OCI-LY7 (cell line): ENCODE data around the gene PRKN. TPM values are rescaled to one million over a fixed set of nuclear protein-coding genes. Genes with fewer than 3 reads are reported as not detected.

Source experiments
- BruUV-seq: library from RNA; stranded (reverse); fragments of 400-500 nt; replicated peaks from 2 replicates; lab custom pipeline; 2021; lab: Mats Ljungman, UMichigan
- CTCF ChIA-PET: fragments of 300-600 bp; sonication (Branson Sonifier 250); formaldehyde crosslinking; loops from one replicate; lab custom pipeline; 2022; ENCODE audit warnings: antibody characterized with exemption; ENCODE audit not compliant: unreplicated experiment; lab: Charles Lee
- POLR2A ChIA-PET: fragments of 300-600 bp; sonication (Branson Sonifier 250); formaldehyde crosslinking; loops from one replicate; lab custom pipeline; 2022; ENCODE audit warnings: antibody characterized with exemption; lab: Charles Lee
- DNase-seq: peaks from one replicate; pipeline ENCODE4 v3.0.0-alpha.2; 2015; ENCODE audit warnings: low spot score
- H2AFZ ChIP-seq: fragments of 200-600 bp; sonication (generic), shearing (Covaris generic); 2 replicates; pipeline ENCODE4 v1.6.1; 2014; ENCODE audit warnings: mild to moderate bottlenecking, antibody characterized with exemption, low read length, moderate library complexity
- H3K27ac ChIP-seq: fragments of 200-600 bp; sonication (generic); 2 replicates; pipeline ENCODE4 v1.5.1; 2014; ENCODE audit warnings: mixed run types, low read depth, mild to moderate bottlenecking, moderate library complexity, low read length, inconsistent platforms; ENCODE audit not compliant: poor library complexity, severe bottlenecking
- H3K36me3 ChIP-seq: fragments of 200-600 bp; sonication (generic); 2 replicates; pipeline ENCODE4 v1.6.1; 2014; ENCODE audit warnings: mild to moderate bottlenecking, antibody characterized with exemption, low read length, moderate library complexity, mixed read lengths; ENCODE audit not compliant: insufficient read depth
- H3K4me1 ChIP-seq: fragments of 200-600 bp; sonication (generic); 2 replicates; pipeline ENCODE4 v1.5.1; 2014; ENCODE audit warnings: mild to moderate bottlenecking, low read length; ENCODE audit not compliant: insufficient read depth, poor library complexity, severe bottlenecking
- H3K4me2 ChIP-seq: fragments of 200-600 bp; sonication (generic); 2 replicates; pipeline ENCODE4 v1.6.1; 2014; ENCODE audit warnings: mild to moderate bottlenecking, low read length
- H3K4me3 ChIP-seq: fragments of 200-600 bp; sonication (generic); 2 replicates; pipeline ENCODE4 v1.5.1; 2014; ENCODE audit warnings: mild to moderate bottlenecking, low read depth, low read length; ENCODE audit not compliant: poor library complexity, severe bottlenecking
- H3K79me2 ChIP-seq: fragments of 200-600 bp; sonication (generic); 2 replicates; pipeline ENCODE4 v1.6.1; 2016; ENCODE audit warnings: low read depth, mild to moderate bottlenecking, low read length, moderate library complexity, mixed read lengths; ENCODE audit not compliant: insufficient read depth
- H3K9me2 ChIP-seq: fragments of 200-600 bp; sonication (generic); 2 replicates; pipeline ENCODE4 v1.6.1; 2016; ENCODE audit warnings: mild to moderate bottlenecking, low read length, mixed read lengths; ENCODE audit not compliant: insufficient read depth
- H3K9me3 ChIP-seq: fragments of 200-600 bp; sonication (generic); 2 replicates; pipeline ENCODE4 v1.6.1; 2014; ENCODE audit warnings: mild to moderate bottlenecking, mixed run types, low read length, mixed read lengths
- H4K20me1 ChIP-seq: fragments of 200-600 bp; sonication (generic); 2 replicates; pipeline ENCODE4 v1.6.1; 2014; ENCODE audit warnings: mild to moderate bottlenecking, antibody characterized with exemption, low read length, moderate library complexity, mixed read lengths; ENCODE audit not compliant: insufficient read depth
- EZH2phosphoT487 ChIP-seq: fragments of 200-600 bp; sonication (generic); IDR thresholded peaks from 2 replicates; pipeline ENCODE4 v1.6.1; 2018; ENCODE audit warnings: low read depth, borderline replicate concordance, mild to moderate bottlenecking, mixed run types, antibody characterized with exemption, low read length, moderate library complexity, mixed read lengths
- intact Hi-C: fragments of 100-400 bp; cut with micrococcal nuclease; formaldehyde crosslinking; loops from one replicate; pipeline ENCODE4 v1.10.0; 2022; ENCODE audit not compliant: unreplicated experiment
- total RNA-seq, 2 experiments: library from RNA; depleted of rRNA in 1 of 2; stranded (reverse); fragments of >200 nt in 1 of 2; shearing (Covaris generic) in 1 of 2; gene quantifications; 2 replicates each; pipeline ENCODE4 v1.2.3, GENCODE V29; 2014 to 2022
- TF ChIP-seq, protein P1 (sequence below): fragments of 200-600 bp; sonication (generic); conservative IDR thresholded peaks from 2 replicates; pipeline ENCODE4 v1.5.1; 2014; ENCODE audit warnings: mild to moderate bottlenecking, antibody characterized with exemption, low read length, moderate library complexity, mixed read lengths

PRKN gene
- total RNA-seq, 2 experiments from 2014 or later: 1.3 to 2.0 TPM

DNA sequence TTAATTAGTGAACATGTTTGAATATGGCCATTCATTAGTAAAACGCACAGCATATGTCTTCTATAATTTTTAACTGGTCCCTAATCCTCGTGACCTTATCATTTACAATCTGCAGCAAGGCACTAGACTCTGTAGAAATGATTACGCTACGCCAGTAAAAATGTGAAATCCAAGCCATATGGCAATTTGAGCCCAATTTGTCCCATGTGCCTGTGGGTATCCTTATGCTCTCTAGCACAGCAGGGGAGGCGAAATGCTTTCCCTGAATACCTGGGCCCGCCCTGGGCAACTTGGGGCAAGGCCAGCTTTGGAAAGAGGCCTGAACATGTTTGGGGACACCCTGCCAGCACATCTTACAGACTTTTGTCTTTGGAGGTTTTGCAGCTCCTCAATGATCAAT is 1331.0 kb downstream of the PRKN start:
- no peaks in the 10 kb centered on the region for H3K9me3 ChIP-seq
- no peak for DNase-seq
- H3K4me2 ChIP-seq: no peak overlapping the region
- TF ChIP-seq, protein P1, sequence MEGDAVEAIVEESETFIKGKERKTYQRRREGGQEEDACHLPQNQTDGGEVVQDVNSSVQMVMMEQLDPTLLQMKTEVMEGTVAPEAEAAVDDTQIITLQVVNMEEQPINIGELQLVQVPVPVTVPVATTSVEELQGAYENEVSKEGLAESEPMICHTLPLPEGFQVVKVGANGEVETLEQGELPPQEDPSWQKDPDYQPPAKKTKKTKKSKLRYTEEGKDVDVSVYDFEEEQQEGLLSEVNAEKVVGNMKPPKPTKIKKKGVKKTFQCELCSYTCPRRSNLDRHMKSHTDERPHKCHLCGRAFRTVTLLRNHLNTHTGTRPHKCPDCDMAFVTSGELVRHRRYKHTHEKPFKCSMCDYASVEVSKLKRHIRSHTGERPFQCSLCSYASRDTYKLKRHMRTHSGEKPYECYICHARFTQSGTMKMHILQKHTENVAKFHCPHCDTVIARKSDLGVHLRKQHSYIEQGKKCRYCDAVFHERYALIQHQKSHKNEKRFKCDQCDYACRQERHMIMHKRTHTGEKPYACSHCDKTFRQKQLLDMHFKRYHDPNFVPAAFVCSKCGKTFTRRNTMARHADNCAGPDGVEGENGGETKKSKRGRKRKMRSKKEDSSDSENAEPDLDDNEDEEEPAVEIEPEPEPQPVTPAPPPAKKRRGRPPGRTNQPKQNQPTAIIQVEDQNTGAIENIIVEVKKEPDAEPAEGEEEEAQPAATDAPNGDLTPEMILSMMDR: no peak
- no peak overlapping the region for H2AFZ ChIP-seq
- no peaks in the 10 kb centered on the region for H3K4me1 ChIP-seq
- POLR2A ChIA-PET: no interaction called here
- H3K36me3 ChIP-seq: no peaks in the 10 kb centered on the region
- H4K20me1 ChIP-seq: no peaks in the 10 kb centered on the region
- H3K27ac ChIP-seq: no peak overlapping the region
- H3K79me2 ChIP-seq: no peaks in the 10 kb centered on the region
- no TSS peak for BruUV-seq
- H3K4me3 ChIP-seq: no peak overlapping the region
- H3K9me2 ChIP-seq: no peaks in the 10 kb centered on the region
- intact Hi-C loops: no loop called here
- CTCF ChIA-PET: no interaction called here

GRCh38 chr6:161395716-161396231 is 1331.8 kb downstream of the PRKN start:
- no peaks in the 10 kb centered on the region for H3K4me1 ChIP-seq
- ChIA-PET CTCF (no interaction called here), POLR2A (no interaction called here)
- no peak overlapping the region for H2AFZ ChIP-seq
- no peak overlapping the region for H3K27ac ChIP-seq
- intact Hi-C loops: no loop called here
- no peak for TF ChIP-seq EZH2phosphoT487
- TF ChIP-seq, protein P1: no peak
- no peaks in the 10 kb centered on the region for H3K9me2 ChIP-seq
- H3K4me3 ChIP-seq: no peak overlapping the region
- no TSS peak for BruUV-seq
- DNase-seq: no peak
- no peak overlapping the region for H3K4me2 ChIP-seq
- no peaks in the 10 kb centered on the region for H3K79me2 ChIP-seq
- no peaks in the 10 kb centered on the region for H4K20me1 ChIP-seq
- no peaks in the 10 kb centered on the region for H3K9me3 ChIP-seq
- no peaks in the 10 kb centered on the region for H3K36me3 ChIP-seq

DNA sequence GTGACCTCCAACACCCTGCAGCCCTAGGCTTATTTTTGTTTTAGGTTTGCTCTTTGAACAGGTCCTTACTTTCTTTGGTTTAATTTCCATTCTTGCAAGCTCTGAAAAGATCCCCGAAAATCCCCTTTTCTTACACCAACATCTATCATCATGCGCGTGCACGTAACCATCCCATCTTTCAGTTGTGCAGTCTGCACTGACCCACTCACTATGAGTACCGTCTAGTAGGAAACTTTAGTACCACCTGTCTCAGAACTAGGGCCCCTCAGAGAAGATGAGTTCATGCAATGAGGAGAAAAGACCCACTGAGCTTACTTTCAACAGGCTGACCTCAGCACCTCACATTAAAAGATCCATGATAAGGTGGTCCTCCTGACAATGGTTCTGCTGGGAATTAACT is 1333.1 kb downstream of the PRKN start:
- Histone ChIP-seq H3K9me3 (no peaks in the 10 kb centered on the region), H3K4me3 (no peak overlapping the region), H4K20me1 (no peaks in the 10 kb centered on the region), H3K4me2 (no peak overlapping the region), H3K9me2 (no peaks in the 10 kb centered on the region), H3K79me2 (no peaks in the 10 kb centered on the region), H3K27ac (no peak overlapping the region), H3K4me1 (no peaks in the 10 kb centered on the region), H3K36me3 (no peaks in the 10 kb centered on the region), H2AFZ (no peak overlapping the region)
- intact Hi-C loops: no loop called here
- TF ChIP-seq, protein P1: no peak
- no peak for TF ChIP-seq EZH2phosphoT487
- POLR2A ChIA-PET: no interaction called here
- BruUV-seq: no TSS peak
- no peak for DNase-seq
- CTCF ChIA-PET: no interaction called here
